IMR-90 (cell line): ENCODE data around the gene ATP1B1. TPM values are rescaled to one million over a fixed set of nuclear protein-coding genes. Genes with fewer than 3 reads are reported as not detected.
A peak's percentile ranks its signal among the peaks of the same experiment; 100 is the strongest.

Source experiments
- ATAC-seq: fragments of 200-7000 bp; cut with Tn5 transposase; 2 replicates; pipeline ENCODE4 v1.9.1; 2020; ENCODE audit warnings: low read depth, mild to moderate bottlenecking, moderate library complexity
- BruUV-seq: library from RNA; stranded (reverse); fragments of 400-500 nt; replicated peaks from 2 replicates; lab custom pipeline; 2021; lab: Mats Ljungman, UMichigan
- CTCF ChIA-PET: fragments of 300-600 bp; formaldehyde crosslinking; extraction: SDS; loops from one replicate; lab custom pipeline; 2021; ENCODE audit warnings: antibody characterized with exemption; lab: Yijun Ruan, JAX
- POLR2A ChIA-PET: fragments of 300-600 bp; sonication (Branson Sonifier 250); formaldehyde crosslinking; loops from one replicate; lab custom pipeline; 2022; ENCODE audit warnings: antibody characterized with exemption; ENCODE audit not compliant: unreplicated experiment; lab: Charles Lee
- DNase-seq: peaks from one replicate; pipeline ENCODE4 v3.0.0; 2013
- H2AFZ ChIP-seq: replicated peaks from 2 replicates; pipeline ENCODE3; 2013; ENCODE audit warnings: low read length, mild to moderate bottlenecking; ENCODE audit not compliant: poor library complexity
- H2AK5ac ChIP-seq: 2 replicates; pipeline ENCODE4 v1.6.1; 2013; ENCODE audit warnings: low read depth, low read length, inconsistent platforms
- H2AK9ac ChIP-seq: replicated peaks from 2 replicates; pipeline ENCODE3; 2013; ENCODE audit warnings: mild to moderate bottlenecking, low read depth, low read length, moderate library complexity; ENCODE audit not compliant: poor library complexity
- H2BK120ac ChIP-seq: 2 replicates; pipeline ENCODE4 v1.6.1; 2013; ENCODE audit warnings: low read depth, low read length, inconsistent platforms
- H2BK15ac ChIP-seq: 3 replicates; pipeline ENCODE4 v1.6.1; 2013; ENCODE audit warnings: low read depth, low read length, inconsistent platforms
- H2BK20ac ChIP-seq: 2 replicates; pipeline ENCODE4 v1.6.1; 2013; ENCODE audit warnings: low read depth, mild to moderate bottlenecking, inconsistent platforms, low read length, moderate library complexity
- H2BK5ac ChIP-seq: 2 replicates; pipeline ENCODE4 v1.6.1; 2013; ENCODE audit warnings: mild to moderate bottlenecking, low read depth, low read length, inconsistent platforms; ENCODE audit not compliant: poor library complexity, severe bottlenecking
- H3K14ac ChIP-seq: replicated peaks from 2 replicates; pipeline ENCODE4 v1.6.1; 2013; ENCODE audit warnings: low read depth, low read length, inconsistent platforms
- H3K18ac ChIP-seq: 2 replicates; pipeline ENCODE4 v1.6.1; 2013; ENCODE audit warnings: low read depth, low read length, control low read depth
- H3K23ac ChIP-seq: 2 replicates; pipeline ENCODE4 v1.6.1; 2013; ENCODE audit warnings: low read depth, low read length, inconsistent platforms
- H3K27ac ChIP-seq: 2 replicates; pipeline ENCODE4 v1.5.1; 2013; ENCODE audit warnings: mild to moderate bottlenecking, control low read depth, low read length; ENCODE audit not compliant: insufficient read depth
- H3K27me3 ChIP-seq: 2 replicates; pipeline ENCODE4 v1.6.1; 2013; ENCODE audit warnings: low read length; ENCODE audit not compliant: control insufficient read depth, insufficient read depth
- H3K36me3 ChIP-seq: 2 replicates; pipeline ENCODE4 v1.6.1; 2013; ENCODE audit warnings: low read length, mixed read lengths; ENCODE audit not compliant: control insufficient read depth, insufficient read depth
- H3K4ac ChIP-seq: 2 replicates; pipeline ENCODE4 v1.6.1; 2013; ENCODE audit warnings: low read depth, low read length, inconsistent platforms
- H3K4me1 ChIP-seq: 2 replicates; pipeline ENCODE4 v1.6.1; 2013; ENCODE audit warnings: low read length, mixed read lengths; ENCODE audit not compliant: control insufficient read depth, insufficient read depth
- H3K4me2 ChIP-seq: 2 replicates; pipeline ENCODE4 v1.6.1; 2013; ENCODE audit warnings: low read depth, mild to moderate bottlenecking, control low read depth, low read length, moderate library complexity
- H3K4me3 ChIP-seq: 2 replicates; pipeline ENCODE4 v1.5.1; 2013; ENCODE audit warnings: low read depth, mild to moderate bottlenecking, control low read depth, low read length, moderate library complexity; ENCODE audit not compliant: insufficient read depth
- H3K56ac ChIP-seq: 2 replicates; pipeline ENCODE4 v1.6.1; 2013; ENCODE audit warnings: low read length, inconsistent platforms; ENCODE audit not compliant: insufficient read depth; ENCODE audit errors: extremely low read depth
- H3K79me1 ChIP-seq, 2 experiments: 2 replicates each; pipeline ENCODE4 v1.6.1; 2013; ENCODE audit warnings: low read length in 2 of 2, inconsistent platforms in 1 of 2, low read depth in 1 of 2
- H3K9ac ChIP-seq: 2 replicates; pipeline ENCODE4 v1.6.1; 2013; ENCODE audit warnings: low read depth, low read length, control low read depth
- H3K9me1 ChIP-seq: 2 replicates; pipeline ENCODE4 v1.6.1; 2013; ENCODE audit warnings: low read length, inconsistent platforms; ENCODE audit not compliant: insufficient read depth
- H3K9me3 ChIP-seq: 2 replicates; pipeline ENCODE4 v1.6.1; 2013; ENCODE audit warnings: low read length; ENCODE audit not compliant: control insufficient read depth, insufficient read depth
- H4K20me1 ChIP-seq: 2 replicates; pipeline ENCODE4 v1.6.1; 2013; ENCODE audit warnings: low read length, inconsistent platforms; ENCODE audit not compliant: insufficient read depth
- H4K5ac ChIP-seq: 2 replicates; pipeline ENCODE4 v1.6.1; 2013; ENCODE audit warnings: mild to moderate bottlenecking, low read depth, low read length, control low read depth
- H4K8ac ChIP-seq, 2 experiments: 2 replicates each; pipeline ENCODE4 v1.6.1; 2013; ENCODE audit warnings: low read depth in 2 of 2, low read length in 2 of 2, control low read depth in 1 of 2, inconsistent platforms in 1 of 2
- H4K91ac ChIP-seq: 2 replicates; pipeline ENCODE4 v1.6.1; 2013; ENCODE audit warnings: low read depth, low read length, inconsistent platforms; ENCODE audit not compliant: insufficient read depth
- CEBPB ChIP-seq: IDR thresholded peaks from 2 replicates; pipeline ENCODE4 v1.6.1; 2012; ENCODE audit warnings: low read depth, low read length, improper control_type of control experiment
- CHD1 ChIP-seq: IDR thresholded peaks from 2 replicates; pipeline ENCODE4 v1.6.1; 2012; ENCODE audit warnings: low read depth, low read length, improper control_type of control experiment
- CTCF ChIP-seq: conservative IDR thresholded peaks from 2 replicates; pipeline ENCODE4 v1.5.1; 2012; ENCODE audit warnings: mild to moderate bottlenecking, low read depth, low read length, improper control_type of control experiment
- FOS ChIP-seq: fragments of 150-350 bp; IDR thresholded peaks from 2 replicates; pipeline ENCODE4 v1.6.1; 2016; ENCODE audit warnings: low read depth, low read length
- MAFK ChIP-seq: IDR thresholded peaks from 2 replicates; pipeline ENCODE4 v1.6.1; 2012; ENCODE audit warnings: low read depth, low read length, improper control_type of control experiment
- NFE2L2 ChIP-seq: fragments of 150-350 bp; IDR thresholded peaks from 2 replicates; pipeline ENCODE4 v1.6.1; 2016; ENCODE audit warnings: low read depth, mild to moderate bottlenecking, low read length
- POLR2A ChIP-seq: IDR thresholded peaks from 2 replicates; pipeline ENCODE4 v1.6.1; 2012; ENCODE audit warnings: mild to moderate bottlenecking, low read depth, low read length
- RCOR1 ChIP-seq: IDR thresholded peaks from 2 replicates; pipeline ENCODE4 v1.6.1; 2012; ENCODE audit warnings: mild to moderate bottlenecking, low read length, improper control_type of control experiment; ENCODE audit not compliant: insufficient replicate concordance
- SMC3 ChIP-seq: fragments of 150-350 bp; IDR thresholded peaks from 2 replicates; pipeline ENCODE4 v1.6.1; 2016; ENCODE audit warnings: low read depth, mild to moderate bottlenecking, antibody characterized with exemption, low read length, moderate library complexity
- WGBS, 2 experiments: methylation state at CpG; one replicate each; pipeline versions ENCODE4 v1.1.5 to v1.1.7; 2013; ENCODE audit warnings: missing lambda C conversion rate in 2 of 2; ENCODE audit not compliant: insufficient read length in 1 of 2; ENCODE audit errors: extremely low coverage in 2 of 2; 5-methylcytosine and 5-hydroxymethylcytosine counted together
- dilution Hi-C: fragments of 300-500 bp; cut with HindIII; formaldehyde crosslinking; loops from one replicate; pipeline ENCODE4 v1.14.3; 2018; ENCODE audit warnings: low sequenced_read_pairs; ENCODE audit not compliant: unreplicated experiment
- in situ Hi-C: fragments of 300-500 bp; cut with MboI; formaldehyde crosslinking; loops from 3 replicates; pipeline ENCODE4 v1.14.3; 2019; ENCODE audit warnings: low sequenced_read_pairs, inconsistent platforms, mixed read lengths
- intact Hi-C: fragments of 100-400 bp; cut with micrococcal nuclease; formaldehyde crosslinking; loops from 2 replicates; pipeline ENCODE4 v1.10.0; 2022
- polyA plus RNA-seq, 3 experiments: library from polyadenylated mRNA; depleted of rRNA; stranded (reverse); fragments of >200 nt; gene quantifications; 2 replicates each; pipeline ENCODE4 v1.2.3, GENCODE V29; 2012; ENCODE audit warnings: low replicate concordance in 1 of 3
- total RNA-seq: library from RNA; depleted of rRNA; stranded (reverse); fragments of >200 nt; gene quantifications from 2 replicates; pipeline ENCODE4 v1.2.3, GENCODE V29; 2012

The ATP1B1 gene
- total and polyA plus RNA-seq, 2 of the 4 experiments (the other 2 are of a cell fraction), result 14.5 to 22.1 TPM

GRCh38 chr1:169086603-169087455 lies 19.7 kb upstream of the ATP1B1 start:
- H2BK5ac ChIP-seq, result no peak overlapping the region
- dilution Hi-C loops (no loop called here), in situ Hi-C loops (no loop called here), intact Hi-C loops (no loop called here)
- no peaks in the 10 kb centered on the region for H4K20me1 ChIP-seq
- H3K14ac ChIP-seq, result no peak overlapping the region
- ChIA-PET POLR2A (no interaction called here), CTCF (interaction anchor here (1.8 kb wide), 1 partner anchor 262 kb away, joined by 5 read pairs; no protein-coding TSS in a partner anchor)
- H3K36me3 ChIP-seq, result no peaks in the 10 kb centered on the region
- no peak overlapping the region for H2AK5ac ChIP-seq
- no peak overlapping the region for H4K91ac ChIP-seq
- H3K9me1 ChIP-seq, result no peaks in the 10 kb centered on the region
- H3K4ac ChIP-seq, result no peak overlapping the region
- no peak overlapping the region for H3K4me3 ChIP-seq
- no peak overlapping the region for H3K23ac ChIP-seq
- BruUV-seq, result no TSS peak
- H3K9me3 ChIP-seq, result no peaks in the 10 kb centered on the region
- no peak overlapping the region for H3K56ac ChIP-seq
- H3K79me1 ChIP-seq, result no peaks in the 10 kb centered on the region
- no peak overlapping the region for H2AK9ac ChIP-seq
- H3K18ac ChIP-seq, result no peak overlapping the region
- H2BK15ac ChIP-seq, result no peak overlapping the region
- no peak overlapping the region for H4K5ac ChIP-seq
- no peak overlapping the region for H2AFZ ChIP-seq
- H3K4me2 ChIP-seq, result no peak overlapping the region
- H2BK120ac ChIP-seq, result no peak overlapping the region
- 33% methylated on average over 1 of the region's 3 CpGs; no CpG with 5 or more reads in 1 of the 2 experiments for WGBS, 2 experiments
- no peaks in the 10 kb centered on the region for H3K4me1 ChIP-seq
- no peak overlapping the region for H3K27ac ChIP-seq
- TF ChIP-seq RCOR1, result no peak
- no peak for TF ChIP-seq CEBPB
- no peak for TF ChIP-seq NFE2L2
- TF ChIP-seq POLR2A, result no peak
- TF ChIP-seq MAFK, result no peak
- no peak for TF ChIP-seq FOS
- TF ChIP-seq SMC3, result no peak
- no peak for TF ChIP-seq CHD1
- no peak for TF ChIP-seq CTCF
- no peak overlapping the region for H3K9ac ChIP-seq
- peaks cover 2% of the 10 kb centered on the region; the same call in 1 of the 2 replicates for H3K27me3 ChIP-seq
- H4K8ac ChIP-seq, result no peak overlapping the region
- H2BK20ac ChIP-seq, result no peak overlapping the region
- peak; percentile 37 for DNase-seq
- ATAC-seq, result no peak
